DND-41 (cell line): Measurements from ENCODE around the gene RNF149.

Experiments
- ATAC-seq: fragments of 200-7000 bp; cut with Tn5 transposase; 3 replicates; pipeline ENCODE4 v1.9.1; 2021; ENCODE audit warnings: low read depth; ENCODE audit not compliant: insufficient read depth
- DNase-seq: peaks from one replicate; pipeline ENCODE4 v3.0.0-alpha.2; 2020
- H2AFZ ChIP-seq: 2 replicates; pipeline ENCODE4 v1.6.0; 2012; ENCODE audit warnings: low read depth, low read length
- H3K27ac ChIP-seq: 2 replicates; pipeline ENCODE4 v1.5.1; 2012; ENCODE audit warnings: low read length, inconsistent platforms
- H3K27me3 ChIP-seq: fragments of 200-600 bp; sonication (generic); 2 replicates; pipeline ENCODE4 v1.6.0; 2012; ENCODE audit warnings: low read length, mild to moderate bottlenecking, inconsistent platforms; ENCODE audit not compliant: insufficient read depth, poor library complexity
- H3K36me3 ChIP-seq: 2 replicates; pipeline ENCODE4 v1.5.1; 2012; ENCODE audit warnings: low read length, inconsistent platforms; ENCODE audit not compliant: insufficient read depth
- H3K4me1 ChIP-seq: 2 replicates; pipeline ENCODE4 v1.5.1; 2012; ENCODE audit warnings: mild to moderate bottlenecking, low read length; ENCODE audit not compliant: insufficient read depth
- H3K4me2 ChIP-seq: 2 replicates; pipeline ENCODE4 v1.6.0; 2012; ENCODE audit warnings: mild to moderate bottlenecking, moderate library complexity, low read length, inconsistent platforms; ENCODE audit not compliant: insufficient read depth
- H3K4me3 ChIP-seq, 2 experiments: fragments of 200-600 bp in 1 of 2; shearing (Covaris generic) in 1 of 2; 2 replicates each; pipeline ENCODE4 v1.5.1; 2012 to 2016; ENCODE audit warnings: inconsistent platforms in 2 of 2, low read length in 2 of 2, mild to moderate bottlenecking in 2 of 2, low read depth in 1 of 2, moderate library complexity in 1 of 2
- H3K79me2 ChIP-seq: 2 replicates; pipeline ENCODE4 v1.6.0; 2012; ENCODE audit warnings: low read length, inconsistent platforms; ENCODE audit not compliant: insufficient read depth
- H3K9ac ChIP-seq: 2 replicates; pipeline ENCODE4 v1.6.0; 2012; ENCODE audit warnings: low read depth, mild to moderate bottlenecking, inconsistent platforms, low read length, moderate library complexity
- H3K9me3 ChIP-seq: 2 replicates; pipeline ENCODE4 v1.5.1; 2012; ENCODE audit warnings: low read length, moderate library complexity, mild to moderate bottlenecking, inconsistent platforms; ENCODE audit not compliant: insufficient read depth, severe bottlenecking
- H4K20me1 ChIP-seq: 2 replicates; pipeline ENCODE4 v1.6.0; 2012; ENCODE audit warnings: low read length; ENCODE audit not compliant: insufficient read depth
- CTCF ChIP-seq: IDR thresholded peaks from 2 replicates; pipeline ENCODE4 v1.5.1; 2012; ENCODE audit warnings: borderline replicate concordance, low read length, moderate library complexity, mild to moderate bottlenecking; ENCODE audit not compliant: poor library complexity, severe bottlenecking; ENCODE audit errors: extremely low read depth
- EZH2 ChIP-seq: IDR thresholded peaks from 3 replicates; pipeline ENCODE4 v1.6.1; 2012; ENCODE audit warnings: borderline replicate concordance, low read depth, mild to moderate bottlenecking, moderate library complexity, low read length, inconsistent platforms; ENCODE audit not compliant: severe bottlenecking

The RNF149 gene

DNA sequence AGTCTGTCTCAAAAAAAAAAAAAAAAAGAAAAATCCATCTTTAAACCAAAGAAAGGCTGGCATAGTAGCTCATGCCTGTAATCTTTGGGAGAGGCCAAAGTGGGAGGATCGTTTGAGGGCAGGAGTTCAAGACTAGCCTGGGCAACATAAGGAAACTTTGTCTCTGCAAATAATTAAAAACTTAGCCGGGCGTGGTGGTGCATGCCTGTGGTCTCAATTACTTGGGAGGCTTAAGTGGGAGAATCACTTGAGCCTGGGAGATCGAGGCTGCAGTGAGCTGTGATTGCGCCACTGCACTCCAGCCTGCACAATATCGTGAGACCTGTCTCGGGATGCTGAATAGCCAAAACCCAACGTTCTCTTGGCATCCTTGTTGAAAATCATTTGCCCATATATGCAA, 49.7 kb downstream of the RNF149 start:
- no peak for DNase-seq
- Histone ChIP-seq H3K27ac (no peak overlapping the region), H3K4me2 (no peak overlapping the region), H3K9me3 (no peaks in the 10 kb centered on the region), H3K79me2 (peaks cover 70% of the 10 kb centered on the region), H3K4me1 (peaks cover 24% of the 10 kb centered on the region), H3K27me3 (no peaks in the 10 kb centered on the region), H2AFZ (no peak overlapping the region), H3K9ac (no peak overlapping the region), H3K36me3 (peaks cover 69% of the 10 kb centered on the region), H3K4me3 (no peak overlapping the region), H4K20me1 (peaks cover 24% of the 10 kb centered on the region)
- ATAC-seq: no peak
- TF ChIP-seq CTCF: no peak
- no peak for TF ChIP-seq EZH2

DNA sequence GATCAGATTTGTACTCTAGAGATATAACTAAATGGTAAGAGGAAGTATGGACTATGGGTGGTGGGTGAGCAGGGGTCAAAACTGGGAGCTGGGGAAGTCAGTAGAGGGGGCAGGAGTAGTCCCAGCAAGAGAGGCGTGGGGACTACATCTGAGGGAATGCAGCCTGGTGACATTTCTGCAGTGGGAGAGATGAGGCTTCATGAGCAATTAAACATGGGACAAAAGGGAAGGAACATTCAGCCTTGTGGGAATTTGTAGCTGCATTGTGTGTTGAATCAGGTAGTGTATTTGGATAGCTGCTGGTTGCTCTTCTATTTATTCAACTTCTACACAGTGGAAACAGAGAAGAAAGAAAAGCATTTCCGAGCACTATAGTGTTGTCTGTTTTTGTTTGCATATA, 52.2 kb downstream of the RNF149 start:
- ATAC-seq: no peak
- H3K27me3 ChIP-seq: no peaks in the 10 kb centered on the region

DNA sequence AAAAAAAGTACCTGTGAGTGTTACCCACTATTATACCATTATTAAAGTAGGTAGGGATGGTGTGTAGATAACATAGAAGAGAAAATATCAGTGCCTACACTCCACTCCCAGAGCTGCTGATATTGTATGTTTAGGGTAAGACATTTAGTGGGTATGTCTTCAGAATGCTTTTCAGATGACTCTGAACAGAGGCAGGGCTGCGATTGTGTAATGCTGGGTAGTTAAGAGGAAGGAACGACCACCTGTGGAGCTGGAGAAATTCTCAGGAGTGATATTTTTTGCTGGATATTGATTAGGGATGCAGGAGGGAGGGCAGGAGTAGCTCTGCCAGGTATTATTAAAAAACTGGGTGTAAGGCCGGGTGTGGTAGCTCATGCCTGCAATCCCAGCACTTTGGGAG, 53.0 kb downstream of the RNF149 start:
- Histone ChIP-seq H2AFZ (no peak overlapping the region), H3K9me3 (no peaks in the 10 kb centered on the region), H4K20me1 (peaks cover 22% of the 10 kb centered on the region), H3K4me1 (peaks cover 36% of the 10 kb centered on the region), H3K4me3 (no peak overlapping the region), H3K9ac (no peak overlapping the region), H3K27ac (no peak overlapping the region), H3K36me3 (peaks cover 43% of the 10 kb centered on the region), H3K4me2 (peak overlapping the region; percentile 43), H3K27me3 (no peaks in the 10 kb centered on the region), H3K79me2 (peaks cover 73% of the 10 kb centered on the region)
- DNase-seq: no peak
- ATAC-seq: no peak
- no peak for TF ChIP-seq CTCF
- no peak for TF ChIP-seq EZH2

More for the DNA sequence above, 52.2 kb downstream of the RNF149 start:
- peaks cover 36% of the 10 kb centered on the region for H3K4me1 ChIP-seq
- peaks cover 80% of the 10 kb centered on the region for H3K79me2 ChIP-seq
- no peak overlapping the region for H3K9ac ChIP-seq
- no peaks in the 10 kb centered on the region for H3K9me3 ChIP-seq
- H3K4me3 ChIP-seq: no peak overlapping the region
- no peak for TF ChIP-seq EZH2
- no peak for TF ChIP-seq CTCF
- no peak overlapping the region for H2AFZ ChIP-seq
- 0 out of 2 replicates have a peak overlapping the region, but pooled peaks have one; percentile 12 for H3K27ac ChIP-seq
- H3K36me3 ChIP-seq: peaks cover 51% of the 10 kb centered on the region
- peaks cover 25% of the 10 kb centered on the region for H4K20me1 ChIP-seq
- DNase-seq: no peak
- peak overlapping the region; percentile 43; the same call in 1 of the 2 replicates for H3K4me2 ChIP-seq
